NCI-H1105 (cell line): ENCODE results near the gene KCNQ1.
"Not testable (repeated sequence)": the region's sequence is repeated elsewhere in the genome, so short reads cannot be mapped to it uniquely, and the experiment has no call there.

Source experiments
- DNase-seq: peaks from one replicate; lab custom pipeline; 2025; lab: John Stamatoyannopoulos, UW

The KCNQ1 gene

DNA sequence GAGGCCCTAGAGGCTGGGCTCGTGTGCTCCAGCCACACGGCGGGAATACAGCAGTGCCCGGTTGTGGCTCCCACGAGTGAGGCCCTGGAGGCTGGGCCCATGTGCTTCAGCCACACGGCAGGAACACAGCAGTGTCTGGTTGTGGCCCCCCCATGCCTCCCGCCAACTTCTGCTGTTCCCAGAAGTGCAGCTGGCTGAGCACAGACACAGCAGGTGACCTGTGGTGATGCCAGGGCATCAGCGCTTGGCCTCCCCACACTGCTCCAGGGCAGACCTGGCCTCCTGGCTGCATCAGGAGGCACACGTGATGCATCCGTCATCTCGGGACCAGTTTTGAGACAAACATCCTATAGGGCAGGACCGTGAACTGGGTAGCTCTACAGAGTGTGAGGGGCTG is 144.7 kb downstream of the KCNQ1 start:
- DNase-seq, result no peak

DNA sequence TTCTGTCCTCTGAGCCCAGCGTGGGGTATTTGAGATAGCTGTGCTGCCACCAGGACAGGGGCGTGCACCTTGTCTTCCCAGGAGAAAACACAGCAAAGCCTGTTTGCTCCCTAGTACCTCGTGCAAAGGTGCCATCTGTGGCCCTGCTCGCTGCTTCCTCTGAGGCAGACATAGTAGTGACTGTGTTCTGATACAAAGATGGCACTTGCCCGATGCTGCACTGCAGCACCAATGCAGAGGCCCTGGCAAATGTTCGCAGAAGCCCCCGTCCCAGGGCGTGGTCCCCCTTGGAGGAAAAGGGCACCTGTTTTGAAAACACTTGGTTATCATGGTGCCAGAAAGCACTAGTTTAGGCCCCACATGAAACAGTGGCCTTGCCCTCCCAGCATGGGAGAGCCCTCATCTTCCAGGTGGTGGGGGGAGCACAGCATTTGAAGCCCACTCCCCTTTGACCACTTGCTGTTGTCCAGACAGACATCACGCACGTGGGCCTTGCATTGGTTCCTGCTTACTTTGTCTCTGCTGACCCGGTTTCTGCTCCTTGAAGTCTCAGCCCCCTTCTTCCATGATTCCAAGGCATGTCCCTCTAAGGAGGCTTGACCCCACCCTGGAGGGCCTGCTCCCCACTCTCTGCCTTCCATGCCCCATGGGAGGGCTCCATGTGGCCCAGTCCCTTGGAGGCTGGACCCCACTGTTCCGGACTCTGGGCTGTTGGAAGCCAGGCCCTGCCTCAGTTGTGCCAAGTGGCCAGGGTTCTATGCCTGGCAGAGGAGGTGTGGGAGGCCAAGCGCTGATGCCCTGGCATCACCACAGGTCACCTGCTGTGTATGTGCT is 145.5 kb downstream of the KCNQ1 start:
- DNase-seq, result no peak

DNA sequence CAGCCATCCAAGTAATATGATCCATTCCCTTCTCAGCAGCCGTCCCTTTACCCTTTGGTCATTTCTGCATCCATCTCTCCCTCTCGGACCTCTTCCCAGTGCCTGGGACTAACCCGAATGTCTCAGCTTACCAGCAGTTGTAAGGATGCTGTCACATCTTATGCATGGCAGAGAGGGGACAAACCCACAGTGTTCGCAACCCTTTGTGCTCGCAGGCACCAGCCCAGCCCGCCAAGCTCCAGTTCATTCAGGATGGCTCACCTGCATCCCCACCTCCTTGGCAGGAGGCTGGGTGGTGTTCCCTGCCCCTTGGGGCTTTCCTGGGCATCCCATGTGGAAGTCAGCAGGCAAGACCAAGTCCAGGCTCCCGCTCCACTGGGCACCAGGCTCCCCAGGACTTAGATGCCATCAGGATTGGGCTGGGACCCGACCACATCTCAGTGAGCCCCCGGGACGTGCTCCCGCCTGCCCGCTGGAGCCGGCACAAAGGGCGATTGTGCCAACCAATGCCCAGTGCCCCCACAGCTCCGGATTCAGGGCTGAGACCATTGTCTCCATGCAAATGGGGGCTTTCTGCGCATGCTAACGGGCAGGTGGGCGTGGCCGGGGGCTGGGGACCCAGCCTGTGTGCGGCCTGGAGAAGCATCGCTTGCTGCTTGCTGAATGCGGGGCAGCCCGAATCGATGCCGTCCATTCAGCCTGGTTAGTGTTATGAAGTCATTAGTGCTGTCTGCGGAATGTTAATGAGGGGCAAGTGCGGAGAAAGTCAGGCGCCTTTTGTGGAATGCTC is 146.4 kb downstream of the KCNQ1 start:
- DNase-seq, result no peak

- no peak for DNase-seq
These were observed 147.0 kb downstream of the KCNQ1 start for GRCh38 chr11:2591805-2592204.

GRCh38 chr11:2592559-2593392 is 148.0 kb downstream of the KCNQ1 start:
- DNase-seq, result no peak

DNA sequence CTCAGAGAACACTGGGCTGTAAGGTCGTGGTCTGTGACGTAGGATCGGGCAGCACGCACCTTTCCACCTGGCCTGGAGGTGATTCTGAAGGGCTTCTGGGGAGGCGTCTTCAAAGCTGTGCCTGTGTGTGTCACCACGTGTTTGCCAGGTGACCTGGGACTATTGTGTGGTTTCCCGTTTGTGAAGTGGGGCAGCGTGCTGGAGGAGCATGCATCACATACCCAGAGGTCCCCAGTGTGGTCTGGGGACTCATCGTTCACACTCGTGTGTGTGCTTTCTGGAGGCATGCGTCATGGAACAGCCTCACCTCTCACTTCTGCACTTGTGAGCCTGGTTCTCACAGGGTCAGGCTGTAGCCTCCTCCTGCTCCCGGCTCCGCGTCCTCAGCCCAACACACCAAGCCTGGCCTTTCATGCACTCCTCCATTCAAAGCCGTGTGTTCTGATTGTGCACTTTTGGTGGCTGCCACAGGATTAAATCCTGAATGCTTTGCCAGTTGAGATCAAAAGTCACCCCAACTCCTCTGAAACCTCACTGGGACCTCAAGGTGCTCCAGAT is 148.7 kb downstream of the KCNQ1 start:
- no peak for DNase-seq

DNA sequence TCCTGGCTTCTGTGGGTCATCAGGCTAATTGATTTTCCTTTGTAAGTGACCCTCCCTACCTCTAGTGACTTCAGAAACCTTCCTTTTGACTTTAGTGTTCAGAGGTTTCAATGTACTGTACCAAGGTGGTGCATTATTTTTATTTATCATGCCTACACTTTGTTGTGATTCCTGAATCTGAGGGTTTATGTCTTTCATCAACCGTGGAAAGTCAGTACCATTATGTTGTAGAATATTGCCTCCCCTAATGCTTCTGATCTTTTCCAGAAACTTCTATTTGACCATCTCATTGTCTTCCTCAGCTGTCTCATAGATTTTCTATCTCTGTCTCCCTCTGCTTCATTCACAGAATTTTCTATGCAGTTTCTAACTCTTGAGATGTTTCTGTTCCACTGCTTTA is 149.5 kb downstream of the KCNQ1 start:
- DNase-seq, result no peak

DNA sequence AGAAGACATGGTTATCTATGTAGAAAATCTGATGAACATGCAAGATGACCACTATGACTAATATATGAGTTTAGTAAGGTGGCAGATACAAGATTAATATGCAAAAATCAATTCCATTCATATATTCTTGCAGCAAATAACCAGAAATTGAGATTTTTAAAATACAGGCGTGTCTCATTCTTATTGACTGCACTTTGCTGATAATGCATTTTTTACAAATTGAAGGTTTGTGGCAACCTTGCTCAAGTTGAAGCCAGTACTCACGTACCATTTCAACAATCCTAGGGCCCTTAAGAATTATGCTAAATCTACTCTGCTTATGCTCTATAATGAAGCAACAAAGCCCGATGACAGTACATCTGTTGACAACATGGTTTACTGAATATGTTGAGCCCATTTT is 150.4 kb downstream of the KCNQ1 start:
- no peak for DNase-seq

GRCh38 chr11:2599561-2600189 is 154.9 kb downstream of the KCNQ1 start:
- DNase-seq, result no peak

DNA sequence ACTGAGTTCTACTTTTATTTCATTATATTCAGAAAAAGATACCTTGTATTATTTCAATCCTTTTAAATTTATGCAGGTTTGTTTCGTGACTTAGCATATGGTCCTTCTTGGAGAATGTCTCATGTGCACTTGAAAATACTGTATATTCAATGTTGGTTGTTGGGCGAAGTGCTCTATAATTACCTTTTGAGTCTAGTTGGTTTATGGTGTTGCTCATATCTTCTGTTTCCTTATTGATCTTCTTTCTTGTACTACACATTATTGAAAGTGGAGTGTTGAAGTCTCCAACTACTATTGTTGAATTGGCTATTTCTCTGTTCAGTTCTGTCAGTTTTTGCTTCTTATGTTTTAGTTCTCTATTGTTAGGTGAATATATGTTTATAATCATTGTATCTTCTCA is 164.5 kb downstream of the KCNQ1 start:
- no peak for DNase-seq

DNA sequence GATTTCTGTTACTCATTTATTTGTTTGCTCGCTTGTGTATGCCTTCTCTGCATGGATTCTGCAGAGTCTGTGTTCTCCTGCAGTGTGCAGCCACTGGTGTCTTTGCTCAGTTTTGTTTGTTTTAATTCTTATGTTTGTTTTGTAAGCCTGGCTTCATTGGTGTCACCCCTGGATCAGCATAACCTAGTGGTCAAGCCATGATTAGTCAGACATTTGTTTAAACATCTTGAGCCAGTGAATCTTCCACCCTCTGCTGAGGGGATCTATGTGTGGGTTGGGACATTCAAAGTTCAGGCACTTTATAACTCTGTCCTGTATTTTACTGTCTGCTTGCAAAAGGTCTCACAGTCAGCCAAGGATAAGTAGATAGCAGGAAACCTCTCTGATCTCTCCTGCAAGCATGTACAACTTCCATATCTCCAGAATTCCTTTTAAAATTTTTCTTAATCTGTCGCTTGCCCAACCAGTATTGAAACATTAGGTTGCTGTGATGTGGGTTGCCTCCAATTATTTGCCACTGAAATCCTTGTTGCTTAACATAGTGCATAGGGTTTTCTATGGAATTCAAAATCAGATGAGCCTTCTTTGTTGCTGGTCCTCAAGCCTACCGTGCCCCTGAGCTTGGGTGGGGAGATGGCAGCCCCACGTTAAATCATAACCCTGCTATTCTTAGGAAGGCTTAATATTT is 168.2 kb downstream of the KCNQ1 start:
- DNase-seq, result no peak

GRCh38 chr11:2621894-2622293 is 177.1 kb downstream of the KCNQ1 start:
- DNase-seq, result no peak

DNA sequence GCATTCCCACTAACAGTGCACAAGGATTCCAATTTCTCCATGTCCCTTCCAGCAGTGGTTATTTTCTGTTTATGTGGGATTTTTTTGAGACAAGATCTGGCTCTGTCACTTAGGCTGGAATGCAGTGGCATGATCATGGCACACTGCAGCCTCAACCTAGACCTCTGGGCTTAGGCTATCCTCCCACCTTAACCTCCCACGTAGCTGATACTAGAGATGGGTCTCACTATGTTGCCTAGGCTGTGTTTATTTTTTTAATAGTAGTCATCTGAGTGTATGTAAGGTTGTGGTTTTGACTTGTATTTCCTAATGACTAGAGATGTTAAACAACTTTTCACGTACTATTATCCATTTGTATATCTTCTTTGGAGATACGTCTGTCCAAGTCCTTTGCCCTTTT is 180.4 kb downstream of the KCNQ1 start:
- DNase-seq, result no peak

GRCh38 chr11:2630679-2631078 is 185.9 kb downstream of the KCNQ1 start:
- no peak for DNase-seq

- no peak for DNase-seq
These were observed 186.4 kb downstream of the KCNQ1 start for GRCh38 chr11:2631161-2631560.

DNA sequence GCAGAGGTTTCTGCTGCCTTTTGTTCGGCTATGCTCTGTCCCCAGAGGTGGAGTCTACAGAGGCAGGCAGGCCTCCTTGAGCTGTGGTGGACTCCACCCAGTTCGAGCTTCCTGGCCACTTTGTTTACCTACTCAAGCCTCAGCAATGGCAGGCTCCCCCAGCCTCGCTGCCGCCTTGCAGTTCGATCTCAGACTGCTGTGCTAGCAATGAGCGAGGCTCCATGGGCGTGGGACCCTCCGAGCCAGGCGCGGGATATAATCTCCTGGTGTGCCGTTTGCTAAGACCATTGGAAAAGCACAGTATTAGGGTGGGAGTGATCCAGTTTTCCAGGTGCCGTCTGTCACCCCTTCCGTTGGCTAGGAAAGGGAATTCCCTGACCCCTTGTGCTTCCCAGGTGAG is 195.0 kb downstream of the KCNQ1 start:
- not testable (repeated sequence) for DNase-seq

- no peak for DNase-seq
These were observed 196.8 kb downstream of the KCNQ1 start for GRCh38 chr11:2641623-2642022.

DNA sequence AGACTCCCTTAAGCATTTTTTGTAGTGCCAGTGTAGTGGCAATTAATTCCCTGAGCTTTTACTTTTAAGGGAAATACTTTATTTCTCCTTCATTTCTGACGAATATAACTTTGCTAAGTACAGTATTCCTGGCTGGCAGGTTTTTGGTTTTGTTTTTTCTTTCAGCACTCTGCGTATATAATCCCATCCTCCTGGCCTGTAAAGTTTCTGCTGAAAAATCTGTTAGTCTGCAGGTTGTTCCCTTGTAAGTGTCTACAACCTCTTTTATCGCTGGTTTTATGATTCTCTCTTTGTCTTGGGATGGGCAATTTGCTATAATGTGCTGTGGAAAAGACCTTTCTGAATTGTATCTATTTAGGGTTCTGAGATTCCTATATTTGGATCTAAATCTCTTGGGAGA is 198.9 kb downstream of the KCNQ1 start:
- no peak for DNase-seq

DNA sequence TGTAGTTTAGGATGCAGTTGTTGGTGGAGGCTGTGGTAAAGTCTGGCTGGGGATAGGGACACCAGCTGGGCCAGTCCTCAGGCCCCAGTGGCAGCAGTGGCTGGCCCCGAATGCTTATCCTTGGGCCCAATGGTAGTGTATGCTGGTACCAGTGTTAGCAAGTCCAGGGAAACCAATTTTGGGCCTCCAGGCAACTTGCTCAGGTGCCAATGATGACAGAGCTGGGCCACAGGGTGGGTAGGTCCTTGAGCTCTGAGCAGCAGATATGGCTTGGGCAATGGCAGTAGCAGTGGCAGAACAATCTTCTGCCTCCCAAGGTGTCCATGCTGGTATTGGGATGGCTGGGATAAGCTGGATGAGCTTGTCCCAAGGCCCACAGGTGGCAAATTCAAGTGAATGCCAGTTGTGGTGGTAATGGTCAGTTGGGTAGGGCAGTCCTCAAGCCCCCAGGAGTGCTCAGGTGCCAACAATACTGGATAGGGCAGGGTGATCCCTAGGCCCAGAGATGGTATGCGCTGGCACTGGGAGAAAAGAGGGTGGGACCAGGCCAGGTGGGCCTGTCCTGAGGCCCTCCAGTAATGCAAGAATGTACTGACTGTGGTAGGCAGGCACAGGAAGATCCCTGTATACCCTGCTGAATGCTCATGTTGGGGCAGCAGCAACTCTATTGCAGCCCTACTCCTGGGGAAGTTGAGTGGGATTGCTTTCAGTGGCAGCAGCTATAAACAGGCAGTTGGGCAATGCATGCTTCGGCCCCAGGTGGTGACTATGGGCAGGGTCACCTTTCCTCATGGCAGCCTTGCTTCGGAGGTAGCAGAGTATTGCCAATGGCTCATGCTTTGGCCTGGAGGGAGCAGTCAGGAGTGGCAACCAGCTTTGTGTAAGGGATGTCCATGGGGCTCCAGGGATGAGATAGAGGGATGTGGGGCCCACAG is 200.3 kb downstream of the KCNQ1 start:
- no peak for DNase-seq

- DNase-seq, result no peak
These were observed 200.9 kb downstream of the KCNQ1 start for GRCh38 chr11:2645779-2646118.
